ENCODE measurements around the gene MASP1.

The MASP1 gene

DNA sequence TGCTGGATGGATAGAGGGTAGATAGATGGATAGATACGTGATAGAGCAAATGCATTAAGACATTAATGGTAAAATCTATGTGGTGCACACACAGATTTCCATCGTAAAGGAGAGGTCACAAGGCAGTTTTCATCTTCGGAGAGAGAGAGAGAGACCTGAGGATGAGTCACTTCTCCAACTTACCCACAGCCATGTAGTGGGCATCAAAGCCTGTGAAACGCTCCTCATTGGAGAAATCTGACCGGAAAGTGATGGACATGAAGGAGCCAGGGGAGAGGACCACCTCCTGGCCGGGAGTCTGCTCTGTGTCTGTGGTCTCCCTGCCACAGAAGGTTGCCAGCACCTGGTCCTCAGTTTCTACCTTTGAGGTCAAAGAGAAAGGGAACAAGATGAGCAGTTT lies 29.2 kb downstream of the MASP1 start:
- Histone ChIP-seq H3K4me1 (ENCODE audit: insufficient read depth, low read length) (no peaks in the 10 kb centered on the region; the same call in 1 of the 2 replicates), H3K4me3 (ENCODE audit: low read length) (no peak overlapping the region), H3K36me3 (ENCODE audit: insufficient read depth, low read depth, low read length) (no peaks in the 10 kb centered on the region), H3K9me3 (ENCODE audit: insufficient read depth, low read depth, low read length) (no peaks in the 10 kb centered on the region), H3K9ac (ENCODE audit: low read depth, low read length) (no peak overlapping the region), H3K27me3 (ENCODE audit: insufficient read depth, low read length) (no peaks in the 10 kb centered on the region), H3K27ac (ENCODE audit: low read length) (no peak overlapping the region)

DNA sequence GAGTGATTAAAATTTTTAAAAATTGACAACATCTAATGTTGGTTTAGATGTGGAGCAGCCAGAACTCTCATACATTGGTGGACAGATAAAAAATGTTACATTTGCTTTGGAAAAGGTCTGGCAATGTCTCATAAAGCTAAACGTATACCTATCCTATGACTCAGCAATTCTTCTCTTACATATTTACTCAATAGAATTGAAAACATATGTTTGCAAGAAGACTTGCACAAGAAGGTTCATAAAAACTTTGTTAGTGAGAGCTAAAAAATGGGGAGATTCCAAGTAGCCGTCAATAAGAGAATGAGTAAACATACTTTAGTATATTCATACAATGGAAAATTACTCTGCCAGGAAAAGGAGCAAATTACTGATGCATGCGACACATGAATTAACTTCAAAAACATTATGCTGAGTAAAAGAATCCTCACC lies 30.0 kb downstream of the MASP1 start:
- Histone ChIP-seq H3K36me3 (ENCODE audit: insufficient read depth, low read depth, low read length) (no peaks in the 10 kb centered on the region), H3K9me3 (ENCODE audit: insufficient read depth, low read depth, low read length) (no peaks in the 10 kb centered on the region), H3K4me3 (ENCODE audit: low read length) (no peak overlapping the region), H3K27me3 (ENCODE audit: insufficient read depth, low read length) (no peaks in the 10 kb centered on the region), H3K9ac (ENCODE audit: low read depth, low read length) (no peak overlapping the region), H3K27ac (ENCODE audit: low read length) (no peak overlapping the region), H3K4me1 (ENCODE audit: insufficient read depth, low read length) (no peaks in the 10 kb centered on the region; the same call in 1 of the 2 replicates)

DNA sequence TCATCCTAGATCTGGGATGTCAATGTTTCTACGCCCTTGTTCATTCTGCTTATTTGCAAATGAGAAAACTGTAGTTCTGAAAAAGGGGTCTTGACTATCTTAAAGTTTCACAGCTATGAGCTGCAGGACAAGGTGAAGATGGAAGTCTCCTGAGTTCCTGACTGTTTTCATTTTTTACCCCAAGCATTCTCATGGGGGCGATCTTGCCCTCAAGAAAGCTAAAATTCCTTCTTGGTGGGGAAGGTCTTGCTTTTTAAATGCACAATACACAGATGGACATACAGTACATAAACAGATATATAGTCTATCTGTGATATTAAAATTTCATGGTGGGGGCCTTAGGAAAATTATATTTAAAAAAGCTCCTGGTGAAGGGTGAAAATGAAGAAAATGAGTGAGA lies 32.4 kb downstream of the MASP1 start:
- Histone ChIP-seq H3K4me3 (ENCODE audit: low read length) (no peak overlapping the region), H3K4me1 (ENCODE audit: insufficient read depth, low read length) (no peaks in the 10 kb centered on the region), H3K27ac (ENCODE audit: low read length) (no peak overlapping the region), H3K36me3 (ENCODE audit: insufficient read depth, low read depth, low read length) (no peaks in the 10 kb centered on the region), H3K9me3 (ENCODE audit: insufficient read depth, low read depth, low read length) (no peaks in the 10 kb centered on the region), H3K9ac (ENCODE audit: low read depth, low read length) (no peak overlapping the region), H3K27me3 (ENCODE audit: insufficient read depth, low read length) (no peaks in the 10 kb centered on the region)

DNA sequence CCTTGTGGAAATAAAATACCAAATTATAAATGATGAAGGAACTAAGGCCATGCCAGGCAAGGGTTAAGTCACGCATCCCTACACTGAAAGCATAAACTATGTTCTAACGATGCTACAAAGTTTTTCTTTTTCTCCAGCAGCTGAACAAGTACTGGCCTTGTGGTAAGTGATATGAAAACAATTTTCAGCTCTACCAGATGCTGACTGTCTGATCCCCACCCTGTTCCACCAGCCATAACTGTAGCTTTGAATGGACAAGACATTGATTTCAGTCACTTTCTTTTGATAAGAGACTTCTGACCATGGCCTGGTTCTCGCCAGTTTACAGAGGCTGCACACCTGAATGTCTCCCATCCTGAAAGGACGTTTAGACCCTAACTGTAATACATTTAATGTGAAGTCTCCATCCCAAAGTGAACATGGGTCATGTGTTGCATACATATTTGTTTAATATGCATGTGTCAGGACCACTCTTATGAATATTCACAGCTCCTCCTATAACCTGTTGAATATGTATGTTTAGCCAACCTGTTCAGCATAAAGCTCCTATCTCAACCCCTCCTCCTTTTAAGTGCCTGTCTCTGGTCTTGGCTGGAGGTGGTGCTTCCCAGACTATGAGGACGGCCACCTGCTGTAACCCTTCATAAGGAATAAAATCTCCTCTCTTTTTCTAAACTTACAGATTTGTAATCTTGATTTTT lies 33.4 kb downstream of the MASP1 start:
- H3K36me3 ChIP-seq (ENCODE audit: insufficient read depth, low read depth, low read length), result no peaks in the 10 kb centered on the region
- no peaks in the 10 kb centered on the region for H3K9me3 ChIP-seq (ENCODE audit: insufficient read depth, low read depth, low read length)
- no peaks in the 10 kb centered on the region for H3K4me1 ChIP-seq (ENCODE audit: insufficient read depth, low read length)
- H3K27me3 ChIP-seq (ENCODE audit: insufficient read depth, low read length), result no peaks in the 10 kb centered on the region
- H3K27ac ChIP-seq (ENCODE audit: low read length), result no peak overlapping the region
- H3K4me3 ChIP-seq (ENCODE audit: low read length), result no peak overlapping the region
- no peak overlapping the region for H3K9ac ChIP-seq (ENCODE audit: low read depth, low read length)

DNA sequence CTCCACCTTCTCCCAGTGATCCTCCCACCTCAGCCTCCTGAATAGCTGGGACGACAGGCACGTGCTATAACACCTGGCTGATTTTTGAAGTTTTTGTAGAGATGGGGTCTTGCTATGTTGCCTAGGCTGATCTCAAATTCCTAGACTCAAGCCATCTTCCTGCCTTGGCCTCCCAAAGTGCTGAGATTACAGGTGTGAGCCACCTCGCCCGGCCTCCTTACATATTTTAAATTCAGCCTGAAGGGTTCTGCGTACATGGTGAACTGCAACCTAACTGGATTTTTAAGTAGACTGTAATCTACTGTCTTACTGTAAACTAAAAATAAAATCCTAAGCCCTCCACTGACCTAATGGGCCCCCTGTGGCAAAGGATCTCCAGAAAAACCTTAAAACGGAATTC lies 34.1 kb downstream of the MASP1 start:
- Histone ChIP-seq H3K4me3 (ENCODE audit: low read length) (no peak overlapping the region), H3K27ac (ENCODE audit: low read length) (no peak overlapping the region), H3K9ac (ENCODE audit: low read depth, low read length) (no peak overlapping the region), H3K9me3 (ENCODE audit: insufficient read depth, low read depth, low read length) (no peaks in the 10 kb centered on the region), H3K36me3 (ENCODE audit: insufficient read depth, low read depth, low read length) (no peaks in the 10 kb centered on the region), H3K27me3 (ENCODE audit: insufficient read depth, low read length) (no peaks in the 10 kb centered on the region), H3K4me1 (ENCODE audit: insufficient read depth, low read length) (no peaks in the 10 kb centered on the region)

DNA sequence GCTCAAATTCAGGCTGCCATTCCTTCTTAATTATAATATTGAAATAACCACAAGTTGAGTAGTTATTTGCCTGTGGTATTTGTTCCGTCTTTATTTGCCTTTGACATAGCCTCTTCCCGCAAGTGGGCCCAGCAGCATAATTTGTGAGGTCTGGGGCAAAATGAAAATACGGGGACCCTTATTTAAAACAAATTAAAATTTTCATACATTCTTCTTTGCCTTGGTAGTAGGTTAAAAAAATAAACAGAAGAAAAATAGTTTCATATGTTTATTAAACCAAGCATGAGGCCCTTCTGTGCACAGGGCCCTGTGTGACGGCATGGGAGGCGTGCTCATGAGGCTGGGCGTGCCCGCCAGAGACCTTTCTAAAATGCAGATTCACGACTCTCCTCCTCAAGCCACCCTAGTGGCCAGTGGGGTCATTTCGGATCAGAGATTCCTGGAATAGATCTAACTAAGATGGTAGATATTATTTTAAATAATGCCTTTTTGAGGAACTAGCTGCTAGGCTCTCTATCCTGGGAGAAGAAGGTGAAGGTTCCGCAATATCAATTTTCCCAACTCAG lies 35.4 kb downstream of the MASP1 start:
- H3K9me3 ChIP-seq (ENCODE audit: insufficient read depth, low read depth, low read length), result no peaks in the 10 kb centered on the region
- H3K4me3 ChIP-seq (ENCODE audit: low read length), result no peak overlapping the region
- H3K9ac ChIP-seq (ENCODE audit: low read depth, low read length), result no peak overlapping the region
- H3K4me1 ChIP-seq (ENCODE audit: insufficient read depth, low read length), result no peaks in the 10 kb centered on the region
- H3K36me3 ChIP-seq (ENCODE audit: insufficient read depth, low read depth, low read length), result no peaks in the 10 kb centered on the region
- no peak overlapping the region for H3K27ac ChIP-seq (ENCODE audit: low read length)
- no peaks in the 10 kb centered on the region for H3K27me3 ChIP-seq (ENCODE audit: insufficient read depth, low read length)

DNA sequence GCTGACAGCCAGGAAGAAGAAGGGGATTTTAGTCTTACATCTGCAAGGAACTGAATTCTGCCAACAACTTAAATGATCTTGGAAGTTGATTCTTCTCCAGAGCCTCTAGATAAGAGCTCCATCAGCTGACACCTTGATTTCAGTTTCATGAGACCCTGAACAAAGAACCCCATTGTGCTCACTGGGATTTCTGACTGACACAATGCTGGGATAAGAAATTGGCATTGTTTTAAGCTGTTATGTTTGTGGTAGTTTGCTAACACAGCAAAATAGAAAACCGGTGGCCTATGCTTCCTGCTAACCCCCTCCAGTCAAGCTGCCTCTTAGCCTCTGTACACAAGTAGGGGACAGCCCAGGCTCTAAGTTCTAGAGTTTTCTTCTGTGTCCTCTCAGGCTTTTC lies 36.2 kb downstream of the MASP1 start:
- no peak overlapping the region for H3K27ac ChIP-seq (ENCODE audit: low read length)
- no peaks in the 10 kb centered on the region for H3K36me3 ChIP-seq (ENCODE audit: insufficient read depth, low read depth, low read length)
- H3K27me3 ChIP-seq (ENCODE audit: insufficient read depth, low read length), result no peaks in the 10 kb centered on the region

DNA sequence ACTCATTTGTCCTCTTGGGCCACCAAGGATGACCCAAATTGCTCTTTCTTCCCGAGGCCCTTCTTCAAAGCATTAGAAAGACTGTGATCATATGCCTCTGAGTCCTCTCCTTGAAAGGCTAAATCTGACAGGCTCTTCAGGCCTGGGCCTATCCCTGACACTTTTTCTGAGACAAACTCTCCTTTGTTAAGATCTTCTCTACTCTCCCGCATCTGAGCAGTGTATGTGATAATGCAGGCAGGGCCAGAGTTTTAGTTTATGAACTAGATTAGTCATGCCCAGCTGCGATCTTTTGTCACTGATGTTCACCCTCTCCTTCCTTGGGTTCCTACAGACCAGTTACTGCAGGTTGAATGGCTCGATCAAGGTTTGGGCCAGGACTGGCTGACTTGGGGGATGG lies 39.2 kb downstream of the MASP1 start:
- Histone ChIP-seq H3K27me3 (ENCODE audit: insufficient read depth, low read length) (no peaks in the 10 kb centered on the region), H3K36me3 (ENCODE audit: insufficient read depth, low read depth, low read length) (no peaks in the 10 kb centered on the region), H3K9ac (ENCODE audit: low read depth, low read length) (no peak overlapping the region), H3K4me1 (ENCODE audit: insufficient read depth, low read length) (no peaks in the 10 kb centered on the region; the same call in 1 of the 2 replicates), H3K4me3 (ENCODE audit: low read length) (no peak overlapping the region), H3K9me3 (ENCODE audit: insufficient read depth, low read depth, low read length) (no peaks in the 10 kb centered on the region), H3K27ac (ENCODE audit: low read length) (no peak overlapping the region)

More for the DNA sequence above, 36.2 kb downstream of the MASP1 start:
- Histone ChIP-seq H3K9ac (ENCODE audit: low read depth, low read length) (no peak overlapping the region), H3K4me3 (ENCODE audit: low read length) (no peak overlapping the region), H3K4me1 (ENCODE audit: insufficient read depth, low read length) (no peaks in the 10 kb centered on the region; the same call in 1 of the 2 replicates), H3K9me3 (ENCODE audit: insufficient read depth, low read depth, low read length) (no peaks in the 10 kb centered on the region)

DNA sequence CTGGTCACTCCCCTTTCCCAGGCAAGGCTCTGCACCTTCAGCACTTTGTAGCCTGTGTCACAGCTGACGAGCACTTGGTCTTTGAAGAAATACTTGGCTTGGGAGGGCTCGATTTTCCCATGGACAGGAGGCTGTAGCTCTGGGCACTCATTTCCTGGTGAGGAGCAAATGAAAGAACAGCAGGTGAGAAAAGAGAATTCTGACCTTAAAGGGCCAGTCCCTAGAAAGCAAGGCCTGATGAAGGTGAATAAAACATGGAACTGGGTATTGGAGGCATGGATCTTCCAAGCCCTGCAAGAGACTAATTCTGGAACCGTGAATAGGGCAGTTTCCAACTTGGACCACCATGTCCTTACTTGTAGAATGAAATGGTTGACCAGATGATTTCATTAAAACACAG lies 39.9 kb downstream of the MASP1 start:
- no peaks in the 10 kb centered on the region for H3K27me3 ChIP-seq (ENCODE audit: insufficient read depth, low read length)
- no peaks in the 10 kb centered on the region for H3K9me3 ChIP-seq (ENCODE audit: insufficient read depth, low read depth, low read length)
- H3K36me3 ChIP-seq (ENCODE audit: insufficient read depth, low read depth, low read length), result no peaks in the 10 kb centered on the region
- no peak overlapping the region for H3K27ac ChIP-seq (ENCODE audit: low read length)
- no peak overlapping the region for H3K4me3 ChIP-seq (ENCODE audit: low read length)
- no peak overlapping the region for H3K9ac ChIP-seq (ENCODE audit: low read depth, low read length)
- no peaks in the 10 kb centered on the region; the same call in 1 of the 2 replicates for H3K4me1 ChIP-seq (ENCODE audit: insufficient read depth, low read length)

DNA sequence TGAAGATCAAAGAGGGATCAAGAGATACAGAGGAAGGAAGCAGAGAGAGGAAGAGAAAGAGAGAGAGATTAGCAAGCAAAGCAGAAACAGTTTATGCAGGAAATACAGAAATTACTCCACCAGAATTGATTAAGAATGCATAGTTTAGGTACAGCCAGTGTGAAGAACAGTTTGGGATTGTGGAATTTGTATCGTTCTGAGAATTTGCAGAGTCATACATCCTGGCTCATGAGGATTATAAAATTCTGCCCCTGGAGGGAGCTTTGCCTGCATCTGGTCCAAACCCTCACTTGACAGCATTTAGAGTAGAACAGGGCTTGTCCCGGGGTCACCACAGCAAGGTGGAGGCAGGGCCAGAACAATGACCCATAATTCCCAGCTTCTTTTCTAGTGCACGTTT lies 44.1 kb downstream of the MASP1 start:
- H3K4me1 ChIP-seq (ENCODE audit: insufficient read depth, low read length), result no peaks in the 10 kb centered on the region; the same call in 1 of the 2 replicates
- H3K4me3 ChIP-seq (ENCODE audit: low read length), result no peak overlapping the region
- H3K27ac ChIP-seq (ENCODE audit: low read length), result no peak overlapping the region
- no peak overlapping the region for H3K9ac ChIP-seq (ENCODE audit: low read depth, low read length)
- no peaks in the 10 kb centered on the region for H3K9me3 ChIP-seq (ENCODE audit: insufficient read depth, low read depth, low read length)
- H3K36me3 ChIP-seq (ENCODE audit: insufficient read depth, low read depth, low read length), result no peaks in the 10 kb centered on the region
- H3K27me3 ChIP-seq (ENCODE audit: insufficient read depth, low read length), result no peaks in the 10 kb centered on the region

DNA sequence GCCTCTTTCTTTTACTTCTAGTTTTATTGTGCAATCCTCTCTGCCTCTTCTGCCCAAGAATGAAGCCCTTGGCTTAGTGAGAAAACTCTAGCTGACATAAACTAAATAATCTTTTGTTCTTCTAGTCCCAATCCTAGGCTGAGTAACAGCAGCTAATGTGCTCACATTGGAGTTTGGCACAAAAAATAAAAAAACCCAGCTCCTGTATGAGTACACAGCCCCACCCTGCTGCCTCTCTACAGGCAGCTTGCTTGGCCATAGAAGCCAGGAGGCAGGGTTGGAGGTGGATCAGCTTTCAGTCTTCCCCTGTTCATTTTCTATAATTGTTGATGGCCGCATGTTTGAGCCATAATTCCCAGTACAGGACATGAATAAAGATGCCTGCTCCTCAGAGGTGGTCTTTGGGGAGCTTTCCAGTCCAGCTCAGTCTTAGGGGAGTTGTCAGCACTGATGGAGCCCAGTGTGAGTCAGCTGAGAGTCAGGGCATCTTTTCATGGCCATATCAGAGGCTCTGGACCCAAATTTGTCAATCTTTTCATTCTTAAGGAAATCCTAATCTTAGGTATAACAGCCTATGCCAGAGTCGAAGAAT lies 47.5 kb downstream of the MASP1 start:
- Histone ChIP-seq H3K9ac (ENCODE audit: low read depth, low read length) (no peak overlapping the region), H3K36me3 (ENCODE audit: insufficient read depth, low read depth, low read length) (no peaks in the 10 kb centered on the region), H3K4me3 (ENCODE audit: low read length) (no peak overlapping the region), H3K27me3 (ENCODE audit: insufficient read depth, low read length) (no peaks in the 10 kb centered on the region), H3K9me3 (ENCODE audit: insufficient read depth, low read depth, low read length) (peaks cover 6% of the 10 kb centered on the region; the same call in 1 of the 2 replicates), H3K4me1 (ENCODE audit: insufficient read depth, low read length) (no peaks in the 10 kb centered on the region), H3K27ac (ENCODE audit: low read length) (no peak overlapping the region)

DNA sequence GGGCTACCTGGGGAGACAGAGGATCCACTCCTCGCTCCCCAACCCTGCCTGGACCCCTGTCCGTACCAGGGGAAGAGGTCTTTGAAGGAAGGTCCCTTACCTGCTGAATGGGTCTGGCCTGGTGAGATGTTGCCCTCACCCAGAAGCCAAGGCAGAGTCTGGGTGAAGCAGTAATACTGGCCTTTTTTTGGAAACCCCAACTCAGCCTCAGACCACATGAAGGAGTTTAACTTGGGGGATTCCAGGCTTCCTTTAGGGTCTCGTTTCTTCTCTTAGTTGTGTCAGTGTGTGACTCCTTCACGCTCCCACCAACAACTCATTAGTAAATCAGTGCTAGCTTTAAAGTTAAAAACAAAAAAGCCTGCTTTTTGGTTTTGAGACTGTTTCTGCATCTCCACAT lies 48.6 kb downstream of the MASP1 start:
- no peaks in the 10 kb centered on the region for H3K4me1 ChIP-seq (ENCODE audit: insufficient read depth, low read length)
- H3K9me3 ChIP-seq (ENCODE audit: insufficient read depth, low read depth, low read length), result peaks cover 6% of the 10 kb centered on the region; the same call in 1 of the 2 replicates
- no peak overlapping the region for H3K9ac ChIP-seq (ENCODE audit: low read depth, low read length)
- no peak overlapping the region for H3K27ac ChIP-seq (ENCODE audit: low read length)
- no peaks in the 10 kb centered on the region for H3K36me3 ChIP-seq (ENCODE audit: insufficient read depth, low read depth, low read length)
- no peak overlapping the region for H3K4me3 ChIP-seq (ENCODE audit: low read length)
- H3K27me3 ChIP-seq (ENCODE audit: insufficient read depth, low read length), result no peaks in the 10 kb centered on the region

All from iPS-20b (cell line).